Large intestine (tissue), 3 donors: Measurements from ENCODE around the gene WDR74. TPM values are rescaled to one million over a fixed set of nuclear protein-coding genes. Genes with fewer than 3 reads are reported as not detected.

Experiments
- DNase-seq, 2 donors: peaks; one replicate each; pipeline versions ENCODE4 v3.0.0 to v3.0.0-alpha.2; 2013
- H3K27ac ChIP-seq: one replicate; pipeline ENCODE4 v1.5.1; 2013; ENCODE audit warnings: low read length
- H3K27me3 ChIP-seq: 2 replicates; pipeline ENCODE4 v1.6.1; 2013; ENCODE audit warnings: low read length; ENCODE audit not compliant: control insufficient read depth, insufficient read depth
- H3K36me3 ChIP-seq: 2 replicates; pipeline ENCODE4 v1.6.1; 2013; ENCODE audit warnings: low read length; ENCODE audit not compliant: control insufficient read depth, insufficient read depth
- H3K4me1 ChIP-seq: one replicate; pipeline ENCODE4 v1.6.1; 2013; ENCODE audit warnings: low read length; ENCODE audit not compliant: control insufficient read depth, insufficient read depth
- H3K4me3 ChIP-seq: one replicate; pipeline ENCODE4 v1.5.1; 2013; ENCODE audit warnings: low read length
- H3K9me3 ChIP-seq: one replicate; pipeline ENCODE4 v1.6.1; 2013; ENCODE audit warnings: mild to moderate bottlenecking, low read depth, low read length, moderate library complexity; ENCODE audit not compliant: control insufficient read depth
- WGBS: methylation state at CpG from one replicate; pipeline ENCODE4 v1.1.5; 2013; ENCODE audit warnings: low lambda C conversion rate; ENCODE audit not compliant: insufficient coverage; 5-methylcytosine and 5-hydroxymethylcytosine counted together
- polyA plus RNA-seq: library from polyadenylated mRNA; unstranded; fragments of 120-200 nt; gene quantifications from one replicate; pipeline ENCODE4 v1.2.1, GENCODE V29; 2013

Gene WDR74
- polyA plus RNA-seq, 1 donor = 38.4 TPM

DNA sequence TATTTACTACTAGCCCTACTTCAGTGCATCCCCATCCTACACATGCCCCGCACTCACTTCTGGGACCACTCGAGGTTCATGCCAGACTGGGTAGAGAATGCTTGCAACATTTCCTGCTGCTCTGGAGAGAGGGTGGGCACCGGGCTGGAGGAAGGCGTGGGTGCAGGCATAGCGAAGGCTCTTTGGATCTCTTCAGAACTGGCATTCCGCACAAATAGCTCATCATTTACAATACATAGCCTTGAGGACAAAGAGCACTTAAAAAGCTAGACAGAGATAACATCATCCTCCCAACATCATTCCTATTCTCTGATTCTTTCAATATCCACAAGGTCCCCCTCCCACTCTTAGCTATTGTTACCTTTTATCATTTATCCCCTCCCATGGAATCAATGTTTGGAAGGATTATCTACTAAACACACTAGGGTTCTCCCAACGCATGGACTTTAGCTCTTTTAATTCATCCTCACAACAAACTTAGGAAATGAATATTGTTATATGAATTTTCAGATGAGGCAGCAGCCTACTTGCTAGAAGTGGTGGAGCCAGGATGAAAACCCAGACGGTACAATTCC lies 45.1 kb downstream of the WDR74 start:
- DNase-seq = no peak
- H3K36me3 ChIP-seq = peaks cover 78% of the 10 kb centered on the region
- WGBS = no CpG with 5 or more reads among the region's 8 CpGs

DNA sequence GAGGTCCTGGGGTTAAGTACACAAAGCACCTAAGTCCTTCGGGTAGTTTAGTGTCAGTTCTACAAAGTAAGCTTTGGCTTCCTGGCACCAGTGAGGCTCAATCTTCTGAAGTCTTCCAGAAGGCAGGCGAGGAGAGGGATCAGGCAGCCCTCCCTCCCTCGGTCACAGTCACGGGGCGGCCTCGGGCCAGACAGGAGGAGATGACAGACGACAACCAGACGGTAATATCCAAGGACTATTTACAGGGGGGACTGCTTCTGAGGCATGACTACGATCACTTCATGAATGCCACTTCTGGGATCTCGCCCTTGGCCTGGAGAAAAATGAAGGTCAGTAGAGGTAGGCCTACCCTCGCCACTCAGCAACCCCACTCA lies 47.2 kb downstream of the WDR74 start:
- DNase-seq = no peak
- peaks cover 63% of the 10 kb centered on the region for H3K36me3 ChIP-seq

More for the DNA sequence above, 45.1 kb downstream of the WDR74 start:
- H3K4me3 ChIP-seq = no peak overlapping the region
- H3K27ac ChIP-seq = no peak overlapping the region
- H3K4me1 ChIP-seq = peaks cover 14% of the 10 kb centered on the region
- H3K9me3 ChIP-seq = no peaks in the 10 kb centered on the region
- H3K27me3 ChIP-seq = no peaks in the 10 kb centered on the region

DNA sequence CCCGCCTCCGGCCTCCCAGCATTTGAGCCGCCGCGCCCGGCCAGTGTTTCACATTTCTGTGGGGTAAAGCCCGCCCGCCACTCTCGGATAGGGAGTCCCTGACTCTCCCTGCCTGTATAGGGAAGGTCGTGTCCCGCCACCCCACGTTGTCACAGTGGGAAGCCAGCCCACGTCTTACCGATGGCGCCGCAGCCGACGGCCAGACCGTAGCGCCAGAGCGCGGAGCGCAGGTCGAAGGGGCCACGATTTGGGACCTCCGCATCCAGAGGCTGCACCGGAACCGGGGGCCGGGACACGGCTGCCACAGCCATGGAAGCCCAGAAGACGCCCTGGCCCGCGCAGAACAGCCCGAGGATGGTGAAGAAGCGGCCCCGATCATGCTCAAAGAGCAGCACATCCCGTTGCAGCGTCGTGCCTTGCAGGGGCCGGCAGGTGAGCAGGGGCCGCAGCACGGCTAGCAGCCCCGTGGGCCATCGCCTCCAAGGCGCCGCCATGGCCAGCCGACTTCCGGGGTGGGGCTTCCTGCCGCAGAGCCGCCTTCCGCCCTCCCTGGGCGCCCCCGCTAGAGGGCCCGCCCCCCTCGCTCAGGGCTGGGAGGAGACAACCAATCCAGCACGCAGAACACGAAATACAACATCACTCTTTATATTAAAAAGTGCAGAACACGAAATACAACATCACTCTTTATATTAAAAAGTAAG lies 47.7 kb downstream of the WDR74 start, which contains the start of gene TMEM223:
Gene TMEM223 (minus strand): TSS at position 506 of the 701 bp plus-strand sequence. CDS start 12 bp downstream, at position 494.
- peak within 1 kb of the TSS; percentile 99 for H3K4me3 ChIP-seq
- WGBS = no CpG with 5 or more reads among the region's 58 CpGs
- H3K27me3 ChIP-seq = no peaks in the 10 kb centered on the region
- DNase-seq = peak; percentile 83 to 87
- no peaks in the 10 kb centered on the region for H3K9me3 ChIP-seq
- peaks cover 14% of the 10 kb centered on the region for H3K4me1 ChIP-seq
- peak within 1 kb of the TSS; percentile 77 for H3K27ac ChIP-seq
- H3K36me3 ChIP-seq = peaks cover 57% of the 10 kb centered on the region

More for the DNA sequence above, 47.2 kb downstream of the WDR74 start:
- no peaks in the 10 kb centered on the region for H3K27me3 ChIP-seq
- H3K27ac ChIP-seq = peak overlapping the region; percentile 49
- H3K4me1 ChIP-seq = peaks cover 14% of the 10 kb centered on the region
- no peaks in the 10 kb centered on the region for H3K9me3 ChIP-seq
- no CpG with 5 or more reads among the region's 11 CpGs for WGBS
- peak overlapping the region; percentile 99 for H3K4me3 ChIP-seq

DNA sequence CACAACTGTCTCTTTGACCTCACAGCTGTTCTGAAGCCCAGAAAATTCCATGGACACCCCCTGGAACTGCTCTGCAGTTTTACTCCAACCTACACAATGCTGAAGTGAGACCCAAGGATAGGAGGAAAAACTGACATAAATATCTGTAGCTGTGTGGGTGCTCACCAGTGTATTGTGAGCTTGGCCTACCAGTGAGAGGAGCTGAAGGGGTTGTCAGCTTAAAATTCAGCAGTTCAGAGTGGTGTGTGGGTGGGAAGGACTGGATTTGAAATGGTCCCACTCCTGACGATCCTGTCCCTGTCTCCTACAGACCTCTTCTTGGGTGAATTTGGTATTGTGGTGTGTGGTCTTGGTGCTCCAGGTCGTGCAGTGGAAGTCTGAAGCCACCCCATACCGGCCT lies 49.8 kb downstream of the WDR74 start:
- H3K27ac ChIP-seq = no peak overlapping the region
- H3K4me1 ChIP-seq = peaks cover 24% of the 10 kb centered on the region
- H3K36me3 ChIP-seq = peaks cover 37% of the 10 kb centered on the region
- no peak overlapping the region for H3K4me3 ChIP-seq
- DNase-seq = no peak
- no peaks in the 10 kb centered on the region for H3K27me3 ChIP-seq
- WGBS = no CpG with 5 or more reads among the region's 3 CpGs
- H3K9me3 ChIP-seq = no peaks in the 10 kb centered on the region

DNA sequence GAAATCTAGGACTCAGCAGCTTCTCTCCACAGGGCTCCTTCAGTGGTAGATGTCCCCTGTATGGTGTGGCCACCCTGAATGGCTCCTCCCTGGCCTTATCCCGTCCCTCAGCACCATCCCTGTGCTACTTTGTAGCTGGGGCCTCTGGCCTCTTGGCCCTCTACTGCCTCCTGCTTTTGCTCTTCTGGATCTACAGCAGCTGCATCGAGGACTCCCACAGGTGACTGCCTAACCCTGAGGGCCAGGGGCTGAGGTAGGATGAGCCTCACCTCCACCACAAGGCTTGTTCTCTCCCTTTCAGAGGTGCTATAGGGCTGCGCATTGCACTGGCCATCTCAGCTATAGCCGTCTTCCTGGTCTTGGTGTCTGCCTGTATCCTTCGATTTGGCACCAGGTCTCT lies 50.4 kb downstream of the WDR74 start:
- Histone ChIP-seq H3K27me3 (no peaks in the 10 kb centered on the region), H3K27ac (no peak overlapping the region), H3K4me3 (no peak overlapping the region), H3K36me3 (peaks cover 31% of the 10 kb centered on the region), H3K9me3 (no peaks in the 10 kb centered on the region), H3K4me1 (peaks cover 24% of the 10 kb centered on the region)
- DNase-seq = no peak
- WGBS = no CpG with 5 or more reads among the region's 5 CpGs

DNA sequence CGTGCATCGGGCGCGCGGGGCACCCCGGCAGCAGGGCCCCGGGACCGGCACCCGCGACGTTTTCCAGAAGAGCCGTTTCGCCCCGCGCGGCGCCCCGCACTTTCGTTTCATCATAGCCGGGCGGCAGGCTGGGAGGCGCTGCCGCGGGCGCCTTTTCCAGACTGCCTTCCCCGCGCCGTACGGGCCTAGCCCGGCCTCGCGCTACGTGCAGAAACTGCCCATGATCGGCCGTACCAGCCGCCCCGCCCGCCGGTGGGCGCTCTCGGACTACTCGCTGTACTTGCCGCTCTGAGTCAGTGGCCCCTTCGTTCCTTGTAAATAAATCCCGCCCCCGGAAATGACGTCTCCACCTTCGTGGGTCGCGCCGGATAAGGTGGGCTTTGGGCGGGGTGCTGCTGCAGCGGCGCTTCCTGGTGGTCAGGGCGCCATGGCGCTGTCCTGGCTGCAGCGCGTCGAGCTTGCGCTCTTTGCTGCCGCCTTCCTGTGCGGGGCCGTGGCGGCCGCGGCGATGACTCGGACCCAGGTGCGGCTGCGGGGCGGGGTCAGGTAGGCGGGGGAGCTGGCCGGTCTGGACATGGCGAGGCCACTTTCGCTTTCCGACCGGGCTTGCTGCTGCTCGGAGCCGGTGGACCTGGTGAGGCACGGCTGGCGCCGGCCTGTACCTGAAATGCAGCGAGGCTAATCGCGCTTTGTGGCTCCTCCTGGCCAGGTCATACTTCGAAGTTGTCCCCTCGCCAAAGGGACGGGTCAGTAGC lies 52.2 kb downstream of the WDR74 start, which contains the start of gene TMEM179B:
Gene TMEM179B (plus strand): TSS at position 398 of the 755 bp plus-strand sequence. CDS start 30 bp downstream, at position 428.
- WGBS = no CpG with 5 or more reads among the region's 88 CpGs
- H3K27me3 ChIP-seq = no peaks in the 10 kb centered on the region
- H3K4me1 ChIP-seq = peaks cover 18% of the 10 kb centered on the region
- H3K9me3 ChIP-seq = no peaks in the 10 kb centered on the region
- H3K27ac ChIP-seq = peak within 1 kb of the TSS; percentile 94
- H3K4me3 ChIP-seq = peak within 1 kb of the TSS; percentile 95
- peak; percentile 98 for DNase-seq
- H3K36me3 ChIP-seq = peaks cover 27% of the 10 kb centered on the region

DNA sequence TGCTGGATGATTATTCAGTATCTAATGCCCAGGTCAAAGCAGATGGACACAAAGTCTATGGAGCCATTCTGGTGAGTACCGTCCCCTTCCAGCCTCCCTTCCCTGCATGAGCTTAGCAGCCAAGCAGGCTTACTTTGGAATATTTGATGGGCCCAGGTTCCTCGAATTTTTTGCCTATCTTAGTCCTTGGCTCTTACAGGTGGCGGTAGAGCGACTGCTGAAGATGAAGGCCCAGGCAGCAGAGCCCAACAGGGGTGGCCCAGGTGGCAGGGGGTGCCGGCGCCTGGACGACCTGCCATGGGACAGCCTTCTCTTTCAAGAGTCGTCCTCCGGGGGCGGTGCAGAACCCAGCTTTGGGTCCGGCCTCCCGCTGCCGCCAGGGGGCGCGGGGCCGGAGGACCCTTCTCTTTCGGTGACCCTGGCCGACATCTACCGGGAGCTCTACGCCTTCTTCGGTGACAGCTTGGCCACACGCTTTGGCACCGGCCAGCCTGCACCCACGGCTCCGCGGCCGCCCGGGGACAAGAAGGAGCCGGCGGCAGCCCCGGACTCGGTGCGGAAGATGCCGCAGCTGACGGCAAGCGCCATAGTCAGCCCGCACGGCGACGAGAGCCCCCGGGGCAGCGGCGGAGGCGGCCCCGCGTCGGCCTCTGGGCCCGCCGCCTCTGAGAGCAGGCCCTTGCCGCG lies 52.9 kb downstream of the WDR74 start:
- WGBS = no CpG with 5 or more reads among the region's 51 CpGs
- peak overlapping the region; percentile 94 for H3K27ac ChIP-seq
- peaks cover 33% of the 10 kb centered on the region for H3K36me3 ChIP-seq
- H3K27me3 ChIP-seq = no peaks in the 10 kb centered on the region
- peaks cover 18% of the 10 kb centered on the region for H3K4me1 ChIP-seq
- no peaks in the 10 kb centered on the region for H3K9me3 ChIP-seq
- peak; percentile 86 to 89 for DNase-seq
- peak overlapping the region; percentile 95 for H3K4me3 ChIP-seq

Other genes starting within 250 kb of the WDR74 start
- 18.7 TPM for gene TUT1, start 248.1 kb downstream of the WDR74 start, polyA plus RNA-seq
- 51.6 TPM for gene MTA2, start 237.7 kb downstream of the WDR74 start, polyA plus RNA-seq
- gene EML3, start 226.8 kb downstream of the WDR74 start, polyA plus RNA-seq = 25.3 TPM
- 4.5 TPM for gene ROM1, start 226.3 kb downstream of the WDR74 start, polyA plus RNA-seq
- gene B3GAT3, start 217.6 kb downstream of the WDR74 start, polyA plus RNA-seq = 40.0 TPM
- 272 TPM for gene GANAB, start 193.0 kb downstream of the WDR74 start, polyA plus RNA-seq
- 15.2 TPM for gene INTS5, start 186.3 kb downstream of the WDR74 start, polyA plus RNA-seq
- gene C11orf98, start 174.4 kb downstream of the WDR74 start, polyA plus RNA-seq = 60.4 TPM
- gene CSKMT, start 174.3 kb downstream of the WDR74 start, polyA plus RNA-seq = 8.7 TPM
- gene UQCC3, start 167.9 kb downstream of the WDR74 start, polyA plus RNA-seq = 10.4 TPM
- 5.7 TPM for gene LBHD1, start 167.3 kb downstream of the WDR74 start, polyA plus RNA-seq
- gene UBXN1, start 160.5 kb downstream of the WDR74 start, polyA plus RNA-seq = 146 TPM
- 2.9 TPM for gene LRRN4CL, start 150.1 kb downstream of the WDR74 start, polyA plus RNA-seq
- gene BSCL2, start 132.2 kb downstream of the WDR74 start, polyA plus RNA-seq = 38.6 TPM
- gene GNG3, start 131.9 kb downstream of the WDR74 start, polyA plus RNA-seq = 10.9 TPM
- 65.1 TPM for gene HNRNPUL2, start 112.1 kb downstream of the WDR74 start, polyA plus RNA-seq
- gene TTC9C, start 111.1 kb downstream of the WDR74 start, polyA plus RNA-seq = 37.9 TPM
- 7.2 TPM for gene ZBTB3, start 85.4 kb downstream of the WDR74 start, polyA plus RNA-seq
- gene POLR2G, start 78.0 kb downstream of the WDR74 start, polyA plus RNA-seq = 87.5 TPM
- 28.5 TPM for gene TAF6L, start 68.2 kb downstream of the WDR74 start, polyA plus RNA-seq
- gene TMEM179B, start 52.2 kb downstream of the WDR74 start, polyA plus RNA-seq = 69.5 TPM
- 18.4 TPM for gene TMEM223, start 47.6 kb downstream of the WDR74 start, polyA plus RNA-seq
- 89.3 TPM for gene NXF1, start 34.1 kb downstream of the WDR74 start, polyA plus RNA-seq
- gene STX5, start 7.5 kb downstream of the WDR74 start, polyA plus RNA-seq = 42.4 TPM
- 0.76 TPM for gene TEX54, start 6.7 kb downstream of the WDR74 start, polyA plus RNA-seq
- gene SLC3A2, start 41.3 kb upstream of the WDR74 start, polyA plus RNA-seq = 182 TPM
- gene CHRM1, start 81.8 kb upstream of the WDR74 start, polyA plus RNA-seq = 1.3 TPM
- not detected for gene SLC22A6, start 145.4 kb upstream of the WDR74 start, polyA plus RNA-seq
- 0.07 TPM for gene SLC22A8, start 176.3 kb upstream of the WDR74 start, polyA plus RNA-seq